TTC549 (cell line): ENCODE data around the gene CNOT1.
"Not testable (repeated sequence)": the region's sequence is repeated elsewhere in the genome, so short reads cannot be mapped to it uniquely, and the experiment has no call there.

Experiments
- FAIRE-seq: peaks from 2 replicates; lab custom pipeline; 2012; peaks lifted over from hg19 to GRCh38; lab: Jason Lieb, UNC

CNOT1 gene

GRCh38 chr16:58629733-58630640 is at the start of gene CNOT1:
CNOT1 (minus strand) TSS chr16:58629826; CDS start chr16:58599337, 30,489 bp downstream.
- peak; percentile 93 for FAIRE-seq

GRCh38 chr16:58678716-58679115 is 49.1 kb upstream of the CNOT1 start:
- FAIRE-seq: no peak

GRCh38 chr16:58678269-58678668 is 48.6 kb upstream of the CNOT1 start:
- FAIRE-seq: no peak

GRCh38 chr16:58670946-58671583 is 41.4 kb upstream of the CNOT1 start:
- no peak for FAIRE-seq

GRCh38 chr16:58670177-58670576 is 40.6 kb upstream of the CNOT1 start:
- no peak for FAIRE-seq

GRCh38 chr16:58665200-58665599 is 35.6 kb upstream of the CNOT1 start:
- FAIRE-seq: no peak

- FAIRE-seq: peak; percentile 72
Observed at GRCh38 chr16:58661199-58661830, 31.7 kb upstream of the CNOT1 start.

- FAIRE-seq: not testable (repeated sequence)
Observed at GRCh38 chr16:58659911-58660310, 30.3 kb upstream of the CNOT1 start.

GRCh38 chr16:58658796-58659211 is 29.2 kb upstream of the CNOT1 start:
- FAIRE-seq: no peak

GRCh38 chr16:58656899-58657298 is 27.3 kb upstream of the CNOT1 start:
- FAIRE-seq: no peak

GRCh38 chr16:58655215-58655596 is 25.6 kb upstream of the CNOT1 start:
- no peak for FAIRE-seq

GRCh38 chr16:58654560-58655214 is 25.1 kb upstream of the CNOT1 start:
- FAIRE-seq: no peak

- FAIRE-seq: no peak
Observed at GRCh38 chr16:58652741-58653140, 23.1 kb upstream of the CNOT1 start.

- no peak for FAIRE-seq
Observed at GRCh38 chr16:58651965-58652348, 22.3 kb upstream of the CNOT1 start.

- no peak for FAIRE-seq
Observed at GRCh38 chr16:58649707-58650106, 20.1 kb upstream of the CNOT1 start.

GRCh38 chr16:58647107-58647506 is 17.5 kb upstream of the CNOT1 start:
- no peak for FAIRE-seq

- FAIRE-seq: no peak
Observed at GRCh38 chr16:58644765-58645487, 15.3 kb upstream of the CNOT1 start.

GRCh38 chr16:58644108-58644507 is 14.5 kb upstream of the CNOT1 start:
- no peak for FAIRE-seq

GRCh38 chr16:58640949-58641348 is 11.3 kb upstream of the CNOT1 start:
- FAIRE-seq: no peak

GRCh38 chr16:58639836-58640235 is 10.2 kb upstream of the CNOT1 start:
- FAIRE-seq: no peak

- FAIRE-seq: no peak
Observed at GRCh38 chr16:58639230-58639629, 9.6 kb upstream of the CNOT1 start.
